ENCODE data around the gene PRPS1.
"Not testable (repeated sequence)": the region's sequence is repeated elsewhere in the genome, so short reads cannot be mapped to it uniquely, and the experiment has no call there.

The PRPS1 gene

GRCh38 chrX:107627838-107628661, at the start of gene PRPS1:
PRPS1 (plus strand) TSS chrX:107628510; CDS start chrX:107628629, 119 bp downstream.
- peak; percentile 87 for DNase-seq

- DNase-seq, result no peak
Measured at GRCh38 chrX:107579956-107580355, 48.4 kb upstream of the PRPS1 start.

DNA sequence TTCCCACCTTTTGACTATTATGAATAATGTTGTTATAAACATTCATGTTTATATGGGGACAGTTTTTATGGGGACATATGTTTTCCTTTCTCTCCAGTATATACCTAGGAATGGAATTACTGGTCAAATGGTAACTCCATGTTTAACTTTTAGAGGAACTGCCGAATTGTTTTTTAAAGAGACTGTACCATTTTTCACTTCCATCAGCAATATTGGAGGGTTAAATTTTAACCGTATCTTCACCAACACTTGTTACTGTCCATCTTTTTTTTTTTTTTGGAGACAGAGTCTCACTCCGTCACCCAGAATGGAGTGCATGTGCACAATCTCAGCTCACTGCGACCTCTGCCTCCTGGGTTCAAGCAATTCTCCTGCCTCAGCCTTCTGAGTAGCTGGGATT, 46.4 kb upstream of the PRPS1 start:
- DNase-seq, result no peak

DNA sequence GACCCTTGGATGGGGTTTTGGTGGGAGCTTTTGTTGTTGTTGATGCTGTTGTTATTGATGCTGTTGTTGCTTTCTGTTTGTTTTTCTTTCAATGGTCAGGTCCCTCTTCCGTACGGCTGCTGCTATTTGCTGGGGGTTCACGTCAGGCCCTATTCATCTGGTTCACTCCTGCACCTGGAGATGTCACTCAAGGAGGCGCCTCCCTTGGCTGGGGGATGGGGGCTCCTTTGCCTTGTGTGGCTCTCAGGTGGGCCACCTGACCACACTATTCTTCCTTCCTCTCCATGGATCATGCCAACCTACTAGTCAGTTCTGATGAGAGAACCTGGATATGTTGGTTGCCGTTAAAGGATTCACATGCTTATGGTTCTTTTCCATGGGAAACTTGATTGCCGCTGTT, 39.1 kb upstream of the PRPS1 start:
- no peak for DNase-seq

DNA sequence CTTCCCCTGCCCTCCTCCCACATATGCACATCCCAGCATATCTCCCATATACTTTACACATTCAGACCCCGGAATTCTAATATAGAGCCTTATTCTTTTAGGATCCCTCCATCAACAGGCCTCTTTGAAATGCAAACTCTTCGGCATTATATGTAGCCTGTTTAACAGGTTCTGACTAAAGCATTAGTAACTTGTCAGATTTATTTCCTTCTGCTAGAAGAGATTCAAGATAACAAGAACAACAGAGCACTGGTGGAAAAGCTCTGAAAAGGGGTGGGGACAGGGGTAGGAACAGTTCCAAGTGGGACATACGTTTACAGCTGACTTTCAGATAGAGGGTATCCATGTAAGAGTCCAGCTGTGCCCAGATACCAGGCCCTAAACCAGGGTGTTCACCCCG, 31.7 kb upstream of the PRPS1 start:
- no peak for DNase-seq

GRCh38 chrX:107597264-107597663, 31.0 kb upstream of the PRPS1 start:
- DNase-seq, result no peak

GRCh38 chrX:107597791-107598190, 30.5 kb upstream of the PRPS1 start:
- DNase-seq, result no peak

GRCh38 chrX:107599450-107599861, 28.9 kb upstream of the PRPS1 start:
- DNase-seq, result no peak

- no peak for DNase-seq
Measured at GRCh38 chrX:107600366-107600765, 27.9 kb upstream of the PRPS1 start.

DNA sequence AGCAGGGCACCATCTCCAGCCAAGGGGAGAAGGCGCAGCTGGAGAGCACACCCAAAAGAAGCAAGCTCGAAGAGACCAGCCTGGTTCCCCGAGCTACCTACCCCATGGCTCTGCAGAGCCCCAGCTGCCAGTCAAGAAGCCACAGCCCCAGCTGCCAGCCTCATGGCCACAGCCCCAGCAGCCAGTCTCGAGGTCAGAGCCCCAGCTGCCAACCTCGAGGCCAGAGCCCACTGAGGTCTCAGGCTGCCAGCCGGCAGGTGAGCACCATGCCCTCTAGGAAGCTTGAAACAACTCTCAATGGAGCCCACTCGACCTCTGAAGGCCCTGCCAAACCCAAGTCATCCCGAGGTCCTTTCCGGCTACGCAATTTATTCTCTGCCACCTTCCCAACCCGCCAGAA, 27.0 kb upstream of the PRPS1 start:
- DNase-seq, result no peak

DNA sequence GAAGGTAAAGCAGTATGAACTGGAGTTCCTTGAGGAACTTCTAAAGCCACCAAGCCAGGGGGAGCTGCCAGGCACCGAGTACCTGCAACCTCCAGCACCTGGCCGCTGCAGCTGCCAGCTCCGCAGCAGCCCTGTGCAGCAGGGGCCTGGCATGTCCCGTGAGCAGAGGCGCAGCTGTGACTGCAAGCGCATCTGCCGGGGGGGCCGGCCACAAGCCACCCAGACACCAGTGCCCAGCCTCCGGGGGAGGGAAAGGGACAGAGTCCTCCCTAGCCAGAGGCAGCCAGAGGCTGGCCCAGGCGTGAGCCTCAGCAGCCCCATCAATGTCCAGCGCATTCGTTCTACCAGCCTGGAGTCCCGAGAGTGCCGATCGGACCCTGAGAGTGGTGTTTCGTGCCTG, 26.6 kb upstream of the PRPS1 start:
- DNase-seq, result no peak

- no peak for DNase-seq
Measured at GRCh38 chrX:107602694-107603239, 25.5 kb upstream of the PRPS1 start.

DNA sequence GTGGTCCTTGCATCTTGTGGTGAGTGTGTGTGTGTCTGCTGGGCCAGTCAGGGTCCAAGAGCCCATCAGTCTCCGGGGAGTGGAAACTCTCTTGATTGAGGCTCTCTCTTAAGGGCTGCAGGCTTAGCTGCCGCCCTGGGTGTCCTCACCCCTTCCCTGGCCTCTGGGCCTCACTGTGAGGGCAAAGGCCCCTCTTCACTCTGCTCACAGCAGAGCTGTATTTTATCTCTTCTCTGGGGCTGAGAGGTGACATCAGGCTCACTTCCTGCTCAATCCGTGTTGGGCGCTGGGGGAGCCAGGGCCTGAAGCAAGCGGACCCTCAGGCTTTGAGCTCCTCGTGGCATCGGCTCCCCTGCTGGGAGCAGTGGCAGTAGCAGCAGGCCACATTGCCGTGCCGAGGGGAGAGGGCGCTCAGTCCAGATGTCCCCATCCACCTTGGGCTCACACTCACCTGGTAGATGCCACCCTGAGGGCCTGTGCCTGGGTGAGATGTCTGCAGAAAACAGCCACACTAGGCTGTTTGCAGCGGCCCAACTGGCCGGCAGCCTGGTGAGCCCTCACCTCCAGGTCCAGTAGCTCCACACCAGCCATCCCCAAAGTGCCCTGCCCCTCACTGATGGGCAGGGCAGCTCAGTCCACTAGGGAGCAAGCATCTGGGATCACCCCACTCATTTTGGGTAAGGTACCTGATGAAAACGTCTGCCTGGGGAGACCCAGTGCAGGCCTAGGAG, 24.7 kb upstream of the PRPS1 start:
- no peak for DNase-seq

- DNase-seq, result not testable (repeated sequence)
Measured at GRCh38 chrX:107609061-107609460, 19.2 kb upstream of the PRPS1 start.

- no peak for DNase-seq
Measured at GRCh38 chrX:107610667-107611066, 17.6 kb upstream of the PRPS1 start.

- DNase-seq, result no peak
Measured at GRCh38 chrX:107619885-107620322, 8.4 kb upstream of the PRPS1 start.

DNA sequence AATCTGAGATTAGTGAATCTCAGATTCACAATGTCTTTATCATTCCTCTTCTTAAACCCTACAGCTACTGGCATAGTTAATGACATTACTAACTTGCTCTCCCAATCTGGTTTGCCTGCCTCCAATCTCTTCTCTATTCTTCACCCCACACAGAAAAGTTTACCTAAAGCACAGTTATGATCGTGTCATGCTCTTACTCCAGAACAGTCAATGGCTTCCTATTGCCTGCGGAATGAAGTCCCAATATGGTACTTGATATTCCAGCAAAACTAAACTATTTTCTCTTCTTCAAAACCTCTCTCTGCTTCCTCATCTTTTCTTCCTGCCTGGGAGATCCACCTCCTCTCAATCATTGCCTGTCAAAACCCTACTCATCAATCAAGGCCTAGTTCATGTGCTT, 3.4 kb upstream of the PRPS1 start:
- no peak for DNase-seq

GRCh38 chrX:107625739-107626138, 2.6 kb upstream of the PRPS1 start:
- DNase-seq, result no peak

DNA sequence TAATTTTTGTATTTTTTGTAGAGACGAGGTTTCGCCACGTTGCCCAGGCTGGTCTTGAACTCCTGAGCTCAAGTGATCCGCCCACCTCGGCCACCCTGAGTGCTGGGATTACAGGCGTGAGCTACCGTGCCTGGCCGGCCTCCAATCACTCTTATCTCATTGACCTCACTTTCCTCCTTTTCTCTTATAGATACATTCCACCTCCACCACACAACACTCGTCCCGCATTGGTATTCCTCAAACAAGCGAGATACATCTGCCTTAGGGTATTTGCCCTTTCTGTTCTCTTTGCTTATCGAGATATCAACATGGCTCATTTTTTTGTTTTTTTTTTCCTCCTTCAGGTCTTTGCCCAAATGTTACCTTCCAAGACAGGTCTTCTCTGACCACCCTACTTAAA, 1.8 kb upstream of the PRPS1 start:
- no peak for DNase-seq

DNA sequence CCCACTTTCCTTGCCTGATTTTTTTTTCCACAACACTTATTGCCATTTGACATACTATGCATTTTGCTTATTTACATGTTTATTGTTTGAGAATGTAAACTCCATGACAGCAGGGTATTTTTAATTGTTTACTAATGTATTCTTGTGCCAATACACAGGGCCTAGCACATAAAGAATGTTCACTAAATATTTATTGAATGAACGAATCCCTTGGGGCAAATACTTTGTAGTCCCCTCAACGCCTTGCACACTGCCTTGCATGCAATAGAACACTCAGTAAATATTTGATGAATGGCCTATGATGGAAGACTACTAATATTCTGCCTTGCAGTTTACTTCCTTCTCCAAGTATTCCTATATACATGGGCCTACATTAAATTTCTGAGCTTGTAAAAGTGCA, 1.4 kb upstream of the PRPS1 start:
- DNase-seq, result no peak

DNA sequence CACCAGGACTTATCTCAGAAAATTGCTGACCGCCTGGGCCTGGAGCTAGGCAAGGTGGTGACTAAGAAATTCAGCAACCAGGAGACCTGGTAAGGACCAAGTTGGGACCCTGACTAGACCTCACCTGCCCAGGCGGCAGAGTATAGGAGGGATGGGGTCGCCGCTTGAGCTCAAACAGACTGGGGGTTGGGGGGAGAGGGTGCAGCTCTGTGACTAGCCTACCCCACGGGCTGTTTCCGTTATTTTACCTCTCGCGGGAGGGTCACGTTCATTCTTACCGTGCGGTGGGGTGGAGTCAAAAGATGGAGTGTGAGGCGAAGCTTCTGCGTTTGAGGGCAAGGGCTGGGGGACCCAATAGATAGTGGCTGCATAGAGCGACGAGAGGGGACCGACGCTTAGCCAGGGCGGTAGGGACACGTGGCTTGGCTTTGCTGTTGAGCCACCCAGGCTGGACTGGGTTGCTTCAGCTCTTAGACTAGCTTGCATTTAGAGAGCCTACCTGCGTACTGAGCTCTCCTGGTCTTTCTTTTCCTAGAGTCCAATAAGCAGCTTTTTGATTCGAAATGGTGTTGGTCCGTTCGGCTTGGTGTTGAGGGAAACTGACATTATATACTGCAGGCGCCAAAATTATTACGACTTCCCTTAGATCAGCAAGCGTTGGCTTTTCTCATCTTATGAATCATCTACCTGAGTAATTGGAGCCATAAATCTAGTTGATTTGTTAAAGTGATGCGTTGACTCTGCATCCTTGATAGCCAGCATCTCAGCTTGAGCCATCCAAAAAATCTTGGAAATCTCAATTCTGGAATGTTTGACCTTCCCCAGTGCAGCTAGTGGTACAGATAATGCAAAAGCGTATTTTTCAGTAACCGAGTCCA, 591 bp downstream of the PRPS1 start:
- peak; percentile 58 for DNase-seq

DNA sequence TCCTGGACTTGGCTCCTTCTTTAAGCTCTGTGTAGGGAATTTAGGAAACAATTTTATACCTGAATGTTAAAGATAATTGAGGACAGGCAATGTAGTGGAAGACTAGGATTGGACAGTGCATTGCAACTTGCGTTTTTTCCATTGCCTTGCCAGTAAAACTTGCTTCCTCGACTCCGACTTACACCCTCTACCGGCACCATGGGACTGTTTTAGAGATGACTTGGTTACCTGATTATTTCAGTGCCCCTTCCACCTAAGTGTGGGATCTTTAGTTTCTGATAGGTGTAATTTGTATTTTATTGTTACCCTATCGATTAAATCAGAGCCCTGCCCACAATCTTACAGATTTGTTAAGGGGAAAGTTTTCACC, 1.2 kb downstream of the PRPS1 start:
- no peak for DNase-seq

All from stimulated activated CD8-positive, alpha-beta memory T cell treated with anti-CD3 and anti-CD28 coated beads, Interleukin-4, amount 100 ng/mL, for 48 hours (primary cell).